GM12892 (cell line): Measurements from ENCODE around the gene PRKAG3.

Source experiments
- POLR2A ChIP-seq: IDR thresholded peaks from 2 replicates; pipeline ENCODE4 v1.6.1; 2011; ENCODE audit warnings: low read depth, low read length, control low read depth
- POLR2AphosphoS5 ChIP-seq: IDR thresholded peaks from 2 replicates; pipeline ENCODE4 v1.6.1; 2011; ENCODE audit warnings: low read depth, low read length, control low read depth

DNA sequence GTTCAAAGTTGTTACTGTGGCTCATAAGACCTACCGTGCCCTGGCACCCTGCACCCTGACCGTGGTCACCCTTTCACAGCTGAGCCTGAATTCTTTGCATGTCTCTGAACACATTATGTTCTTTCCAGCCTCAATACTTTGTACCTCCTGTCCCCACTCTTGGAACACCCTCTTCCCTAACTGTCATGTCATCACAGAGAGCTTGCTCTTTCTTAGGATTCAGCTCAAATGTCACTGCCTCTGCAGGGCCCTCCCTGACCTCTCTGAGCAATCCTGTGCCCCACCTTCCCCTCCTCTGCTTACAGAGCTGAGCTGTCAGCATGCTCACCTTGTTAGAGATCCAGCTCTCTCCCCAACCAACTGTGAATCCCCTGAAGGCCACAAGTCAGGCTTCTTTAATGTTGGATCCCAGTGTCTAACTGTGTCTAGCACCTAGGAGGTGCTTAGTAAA lies 15.0 kb downstream of the PRKAG3 start:
- TF ChIP-seq POLR2AphosphoS5: no peak
- no peak for TF ChIP-seq POLR2A
